Muscle of leg (tissue), 11 donors: ENCODE data around the gene MAPK13. TPM values are rescaled to one million over a fixed set of nuclear protein-coding genes. Genes with fewer than 3 reads are reported as not detected.
"Not testable (repeated sequence)": the region's sequence is repeated elsewhere in the genome, so short reads cannot be mapped to it uniquely, and the experiment has no call there.

ENCODE experiments used
- DNase-seq: peaks from one replicate; pipeline ENCODE4 v3.0.0; 2013
- H3K27ac ChIP-seq: one replicate; pipeline ENCODE4 v1.5.1; 2013; ENCODE audit warnings: mild to moderate bottlenecking, low read length, control low read depth
- H3K27me3 ChIP-seq: one replicate; pipeline ENCODE4 v1.6.1; 2013; ENCODE audit warnings: low read length; ENCODE audit not compliant: control insufficient read depth, insufficient read depth
- H3K36me3 ChIP-seq: one replicate; pipeline ENCODE4 v1.6.1; 2013; ENCODE audit warnings: low read length; ENCODE audit not compliant: control insufficient read depth, insufficient read depth
- H3K4me1 ChIP-seq: one replicate; pipeline ENCODE4 v1.6.1; 2013; ENCODE audit warnings: low read length; ENCODE audit not compliant: control insufficient read depth, insufficient read depth
- H3K4me3 ChIP-seq: one replicate; pipeline ENCODE4 v1.5.1; 2013; ENCODE audit warnings: low read length, control low read depth
- H3K9me3 ChIP-seq: replicated peaks from 2 replicates; pipeline ENCODE4 v1.6.1; 2013; ENCODE audit warnings: low read depth, low read length; ENCODE audit not compliant: control insufficient read depth
- WGBS: methylation state at CpG from one replicate; pipeline ENCODE4 v1.1.5; 2013; ENCODE audit warnings: missing lambda C conversion rate; ENCODE audit not compliant: insufficient coverage; 5-methylcytosine and 5-hydroxymethylcytosine counted together
- polyA plus RNA-seq, 8 donors: library from polyadenylated mRNA; unstranded; fragments of 120-200 nt; gene quantifications; one replicate each; pipeline versions ENCODE4 v1.2.1 to v1.2.3, GENCODE V29; 2013; ENCODE audit warnings: inconsistent platforms in 1 of 8, low replicate concordance in 1 of 8; ENCODE audit not compliant: insufficient read length in 8 of 8, insufficient read depth in 1 of 8
- total RNA-seq: library from RNA; stranded (reverse); fragments of 120-200 nt; gene quantifications from one replicate; pipeline ENCODE4 v1.2.4, GENCODE V29; 2013

MAPK13 gene
- total and polyA plus RNA-seq, 9 donors, result 2.3 to 11.6 (median 5.9) TPM

GRCh38 chr6:36120539-36120938 is 9.8 kb upstream of the MAPK13 start:
- no peaks in the 10 kb centered on the region for H3K9me3 ChIP-seq
- WGBS, result 8% methylated on average over 4 of the region's 10 CpGs
- no peak for DNase-seq
- H3K36me3 ChIP-seq, result peaks cover 7% of the 10 kb centered on the region
- peaks cover 9% of the 10 kb centered on the region for H3K4me1 ChIP-seq
- peak overlapping the region; percentile 4 for H3K27ac ChIP-seq
- no peak overlapping the region for H3K4me3 ChIP-seq
- H3K27me3 ChIP-seq, result no peaks in the 10 kb centered on the region

GRCh38 chr6:36120979-36121786 is 9.1 kb upstream of the MAPK13 start:
- Histone ChIP-seq H3K4me3 (no peak overlapping the region), H3K9me3 (no peaks in the 10 kb centered on the region), H3K27ac (peak overlapping the region; percentile 4), H3K27me3 (no peaks in the 10 kb centered on the region), H3K4me1 (peaks cover 9% of the 10 kb centered on the region), H3K36me3 (peaks cover 7% of the 10 kb centered on the region)
- WGBS, result 28% methylated on average over 9 of the region's 13 CpGs
- DNase-seq, result no peak

GRCh38 chr6:36121787-36122494 is 8.4 kb upstream of the MAPK13 start:
- 79% methylated on average over 3 of the region's 4 CpGs for WGBS
- DNase-seq, result no peak
- Histone ChIP-seq H3K36me3 (peaks cover under 1% of the 10 kb centered on the region), H3K27ac (no peak overlapping the region), H3K9me3 (no peaks in the 10 kb centered on the region), H3K4me3 (no peak overlapping the region), H3K4me1 (peaks cover 9% of the 10 kb centered on the region), H3K27me3 (no peaks in the 10 kb centered on the region)

- no peak overlapping the region for H3K4me3 ChIP-seq
- no peaks in the 10 kb centered on the region for H3K9me3 ChIP-seq
- no peak for DNase-seq
- no peak overlapping the region for H3K27ac ChIP-seq
- H3K4me1 ChIP-seq, result peaks cover 9% of the 10 kb centered on the region
- 64% methylated on average over 5 of the region's 11 CpGs for WGBS
- H3K27me3 ChIP-seq, result no peaks in the 10 kb centered on the region
- no peaks in the 10 kb centered on the region for H3K36me3 ChIP-seq
Measured at GRCh38 chr6:36122495-36123269, 7.6 kb upstream of the MAPK13 start.

GRCh38 chr6:36123270-36124139 is 6.8 kb upstream of the MAPK13 start:
- no peak overlapping the region for H3K27ac ChIP-seq
- no peaks in the 10 kb centered on the region for H3K9me3 ChIP-seq
- H3K4me1 ChIP-seq, result peaks cover 9% of the 10 kb centered on the region
- H3K27me3 ChIP-seq, result no peaks in the 10 kb centered on the region
- peak; percentile 83 for DNase-seq
- 47% methylated on average over 6 of the region's 10 CpGs for WGBS
- H3K4me3 ChIP-seq, result no peak overlapping the region
- H3K36me3 ChIP-seq, result no peaks in the 10 kb centered on the region

GRCh38 chr6:36124346-36124745 is 6.0 kb upstream of the MAPK13 start:
- H3K27ac ChIP-seq, result not testable (repeated sequence)

GRCh38 chr6:36124881-36125280 is 5.4 kb upstream of the MAPK13 start:
- no peak for DNase-seq
- H3K27me3 ChIP-seq, result peaks cover 8% of the 10 kb centered on the region
- WGBS, result 80% methylated on average over 1 of the region's 3 CpGs
- H3K9me3 ChIP-seq, result no peaks in the 10 kb centered on the region
- no peak overlapping the region for H3K4me3 ChIP-seq
- H3K27ac ChIP-seq, result no peak overlapping the region
- H3K4me1 ChIP-seq, result peaks cover 11% of the 10 kb centered on the region
- H3K36me3 ChIP-seq, result no peaks in the 10 kb centered on the region

More at GRCh38 chr6:36124346-36124745, 6.0 kb upstream of the MAPK13 start:
- H3K4me1 ChIP-seq, H3K9me3 ChIP-seq, H3K36me3 ChIP-seq, H3K27me3 ChIP-seq, H3K4me3 ChIP-seq, DNase-seq: not testable (repeated sequence)
- WGBS, result 80% methylated on average over 5 of the region's 8 CpGs

GRCh38 chr6:36125575-36125974 is 4.7 kb upstream of the MAPK13 start:
- H3K36me3 ChIP-seq, result no peaks in the 10 kb centered on the region
- H3K4me1 ChIP-seq, result peaks cover 10% of the 10 kb centered on the region
- H3K27ac ChIP-seq, result no peak overlapping the region
- H3K27me3 ChIP-seq, result peaks cover 10% of the 10 kb centered on the region
- DNase-seq, result no peak
- H3K9me3 ChIP-seq, result no peaks in the 10 kb centered on the region
- WGBS, result 76% methylated on average over 7 of the region's 8 CpGs
- no peak overlapping the region for H3K4me3 ChIP-seq

GRCh38 chr6:36126121-36126520 is 4.2 kb upstream of the MAPK13 start:
- H3K27me3 ChIP-seq, result peaks cover 12% of the 10 kb centered on the region
- H3K36me3 ChIP-seq, result no peaks in the 10 kb centered on the region
- H3K27ac ChIP-seq, result no peak overlapping the region

More at GRCh38 chr6:36126121-36126520, 4.2 kb upstream of the MAPK13 start:
- 83% methylated on average over 1 of the region's 2 CpGs for WGBS
- Histone ChIP-seq H3K4me3 (no peak overlapping the region), H3K4me1 (peaks cover 11% of the 10 kb centered on the region), H3K9me3 (no peaks in the 10 kb centered on the region)
- DNase-seq, result no peak
